GM12878 (cell line): ENCODE measurements around the gene GRIK4.

Experiments used
- BHLHE40 ChIP-seq, 2 experiments: fragments of 450-650 bp in 1 of 2; IDR thresholded peaks; 2 replicates each; pipeline ENCODE4 v1.6.1; 2011 to 2017; ENCODE audit warnings: low read depth in 2 of 2, borderline replicate concordance in 1 of 2, improper control_type of control experiment in 1 of 2, low read length in 1 of 2, mild to moderate bottlenecking in 1 of 2
- CREM ChIP-seq: IDR thresholded peaks from 2 replicates; pipeline ENCODE4 v1.6.1; 2014; ENCODE audit warnings: antibody characterized with exemption, low read depth
- EZH2 ChIP-seq: IDR thresholded peaks from 2 replicates; pipeline ENCODE4 v1.6.1; 2012; ENCODE audit warnings: low read depth, mild to moderate bottlenecking, control low read depth, inconsistent platforms, low read length, borderline replicate concordance; ENCODE audit not compliant: control insufficient read depth
- JUND ChIP-seq: IDR thresholded peaks from 2 replicates; pipeline ENCODE4 v1.6.1; 2012; ENCODE audit warnings: low read depth, mild to moderate bottlenecking, low read length, improper control_type of control experiment, moderate library complexity
- POLR2A ChIP-seq: IDR thresholded peaks from 2 replicates; pipeline ENCODE4 v1.6.1; 2011; ENCODE audit warnings: low read depth, mild to moderate bottlenecking, low read length
- RAD21 ChIP-seq: IDR thresholded peaks from 2 replicates; pipeline ENCODE4 v1.6.1; 2011; ENCODE audit warnings: mild to moderate bottlenecking, low read depth, low read length, moderate library complexity; ENCODE audit not compliant: insufficient read depth
- RFX5 ChIP-seq: IDR thresholded peaks from 2 replicates; pipeline ENCODE4 v1.6.1; 2011; ENCODE audit warnings: low read depth, low read length, improper control_type of control experiment
- ZNF384 ChIP-seq: IDR thresholded peaks from 2 replicates; pipeline ENCODE4 v1.6.1; 2012; ENCODE audit warnings: low read depth, mild to moderate bottlenecking, low read length, improper control_type of control experiment, borderline replicate concordance
- TF ChIP-seq, protein P1 (sequence below): fragments of 450-650 bp; IDR thresholded peaks from 2 replicates; pipeline ENCODE4 v1.6.1; 2017; ENCODE audit warnings: mild to moderate bottlenecking, moderate library complexity
- TF ChIP-seq, protein P2 (sequence below), 3 experiments: IDR thresholded peaks in 2 of 3; conservative IDR thresholded peaks in 1 of 3; 2 replicates each; pipeline ENCODE4 v1.5.1; 2011; ENCODE audit warnings: low read depth in 3 of 3, low read length in 3 of 3, mild to moderate bottlenecking in 3 of 3, control low read depth in 2 of 3, moderate library complexity in 2 of 3, inconsistent platforms in 1 of 3, mixed read lengths in 1 of 3; ENCODE audit not compliant: control insufficient read depth in 2 of 3, insufficient read depth in 1 of 3; ENCODE audit errors: extremely low read depth in 1 of 3
- TF ChIP-seq, protein P3 (sequence below): IDR thresholded peaks from 2 replicates; pipeline ENCODE4 v1.6.1; 2011; ENCODE audit warnings: low read depth, low read length, improper control_type of control experiment, borderline replicate concordance
- TF ChIP-seq, protein P4 (sequence below): IDR thresholded peaks from 2 replicates; pipeline ENCODE4 v1.6.1; 2011; ENCODE audit warnings: mild to moderate bottlenecking, low read depth, low read length, moderate library complexity; ENCODE audit not compliant: insufficient replicate concordance

DNA sequence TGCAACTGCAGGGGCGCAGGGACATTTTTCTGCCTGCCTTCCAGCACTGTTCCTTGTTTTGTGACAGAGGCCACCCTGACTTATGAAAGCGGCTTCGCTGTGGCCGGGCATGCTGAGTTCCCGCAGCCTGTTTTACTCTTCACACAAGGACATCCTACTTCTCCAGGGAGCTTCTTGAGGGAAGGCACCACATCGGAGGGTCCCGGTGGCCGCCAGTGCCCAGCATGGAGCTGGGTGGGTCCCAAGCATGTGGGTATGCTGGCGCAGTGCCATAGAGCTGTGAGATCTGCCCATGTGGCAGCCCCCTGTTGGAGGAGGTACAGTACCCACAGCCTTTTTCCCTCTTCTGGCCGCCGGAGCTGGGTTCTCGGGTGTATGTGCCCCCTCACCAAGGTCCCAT lies 136.1 kb downstream of the GRIK4 start:
- TF ChIP-seq EZH2 (no peak), RAD21 (no peak), BHLHE40 (IDR thresholded peaks at IDR 0.05; ENCODE audit: borderline replicate concordance in 1 of 2, low read depth in 2 of 2, low read length in 1 of 2) (no peak), POLR2A (no peak), ZNF384 (no peak), JUND (no peak), CREM (no peak), RFX5 (no peak)
- TF ChIP-seq, protein P1, sequence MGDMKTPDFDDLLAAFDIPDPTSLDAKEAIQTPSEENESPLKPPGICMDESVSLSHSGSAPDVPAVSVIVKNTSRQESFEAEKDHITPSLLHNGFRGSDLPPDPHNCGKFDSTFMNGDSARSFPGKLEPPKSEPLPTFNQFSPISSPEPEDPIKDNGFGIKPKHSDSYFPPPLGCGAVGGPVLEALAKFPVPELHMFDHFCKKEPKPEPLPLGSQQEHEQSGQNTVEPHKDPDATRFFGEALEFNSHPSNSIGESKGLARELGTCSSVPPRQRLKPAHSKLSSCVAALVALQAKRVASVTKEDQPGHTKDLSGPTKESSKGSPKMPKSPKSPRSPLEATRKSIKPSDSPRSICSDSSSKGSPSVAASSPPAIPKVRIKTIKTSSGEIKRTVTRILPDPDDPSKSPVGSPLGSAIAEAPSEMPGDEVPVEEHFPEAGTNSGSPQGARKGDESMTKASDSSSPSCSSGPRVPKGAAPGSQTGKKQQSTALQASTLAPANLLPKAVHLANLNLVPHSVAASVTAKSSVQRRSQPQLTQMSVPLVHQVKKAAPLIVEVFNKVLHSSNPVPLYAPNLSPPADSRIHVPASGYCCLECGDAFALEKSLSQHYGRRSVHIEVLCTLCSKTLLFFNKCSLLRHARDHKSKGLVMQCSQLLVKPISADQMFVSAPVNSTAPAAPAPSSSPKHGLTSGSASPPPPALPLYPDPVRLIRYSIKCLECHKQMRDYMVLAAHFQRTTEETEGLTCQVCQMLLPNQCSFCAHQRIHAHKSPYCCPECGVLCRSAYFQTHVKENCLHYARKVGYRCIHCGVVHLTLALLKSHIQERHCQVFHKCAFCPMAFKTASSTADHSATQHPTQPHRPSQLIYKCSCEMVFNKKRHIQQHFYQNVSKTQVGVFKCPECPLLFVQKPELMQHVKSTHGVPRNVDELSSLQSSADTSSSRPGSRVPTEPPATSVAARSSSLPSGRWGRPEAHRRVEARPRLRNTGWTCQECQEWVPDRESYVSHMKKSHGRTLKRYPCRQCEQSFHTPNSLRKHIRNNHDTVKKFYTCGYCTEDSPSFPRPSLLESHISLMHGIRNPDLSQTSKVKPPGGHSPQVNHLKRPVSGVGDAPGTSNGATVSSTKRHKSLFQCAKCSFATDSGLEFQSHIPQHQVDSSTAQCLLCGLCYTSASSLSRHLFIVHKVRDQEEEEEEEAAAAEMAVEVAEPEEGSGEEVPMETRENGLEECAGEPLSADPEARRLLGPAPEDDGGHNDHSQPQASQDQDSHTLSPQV, result no peak
- TF ChIP-seq, protein P2, sequence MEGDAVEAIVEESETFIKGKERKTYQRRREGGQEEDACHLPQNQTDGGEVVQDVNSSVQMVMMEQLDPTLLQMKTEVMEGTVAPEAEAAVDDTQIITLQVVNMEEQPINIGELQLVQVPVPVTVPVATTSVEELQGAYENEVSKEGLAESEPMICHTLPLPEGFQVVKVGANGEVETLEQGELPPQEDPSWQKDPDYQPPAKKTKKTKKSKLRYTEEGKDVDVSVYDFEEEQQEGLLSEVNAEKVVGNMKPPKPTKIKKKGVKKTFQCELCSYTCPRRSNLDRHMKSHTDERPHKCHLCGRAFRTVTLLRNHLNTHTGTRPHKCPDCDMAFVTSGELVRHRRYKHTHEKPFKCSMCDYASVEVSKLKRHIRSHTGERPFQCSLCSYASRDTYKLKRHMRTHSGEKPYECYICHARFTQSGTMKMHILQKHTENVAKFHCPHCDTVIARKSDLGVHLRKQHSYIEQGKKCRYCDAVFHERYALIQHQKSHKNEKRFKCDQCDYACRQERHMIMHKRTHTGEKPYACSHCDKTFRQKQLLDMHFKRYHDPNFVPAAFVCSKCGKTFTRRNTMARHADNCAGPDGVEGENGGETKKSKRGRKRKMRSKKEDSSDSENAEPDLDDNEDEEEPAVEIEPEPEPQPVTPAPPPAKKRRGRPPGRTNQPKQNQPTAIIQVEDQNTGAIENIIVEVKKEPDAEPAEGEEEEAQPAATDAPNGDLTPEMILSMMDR (IDR thresholded peaks at IDR 0.05 in 2 of 3, conservative IDR thresholded peaks at IDR 0.05 in 1 of 3; ENCODE audit: control insufficient read depth in 2 of 3, extremely low read depth in 1 of 3, insufficient read depth in 1 of 3, low read depth in 3 of 3, low read length in 3 of 3), result no peak
- TF ChIP-seq, protein P3, sequence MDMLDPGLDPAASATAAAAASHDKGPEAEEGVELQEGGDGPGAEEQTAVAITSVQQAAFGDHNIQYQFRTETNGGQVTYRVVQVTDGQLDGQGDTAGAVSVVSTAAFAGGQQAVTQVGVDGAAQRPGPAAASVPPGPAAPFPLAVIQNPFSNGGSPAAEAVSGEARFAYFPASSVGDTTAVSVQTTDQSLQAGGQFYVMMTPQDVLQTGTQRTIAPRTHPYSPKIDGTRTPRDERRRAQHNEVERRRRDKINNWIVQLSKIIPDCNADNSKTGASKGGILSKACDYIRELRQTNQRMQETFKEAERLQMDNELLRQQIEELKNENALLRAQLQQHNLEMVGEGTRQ, result no peak
- TF ChIP-seq, protein P4, sequence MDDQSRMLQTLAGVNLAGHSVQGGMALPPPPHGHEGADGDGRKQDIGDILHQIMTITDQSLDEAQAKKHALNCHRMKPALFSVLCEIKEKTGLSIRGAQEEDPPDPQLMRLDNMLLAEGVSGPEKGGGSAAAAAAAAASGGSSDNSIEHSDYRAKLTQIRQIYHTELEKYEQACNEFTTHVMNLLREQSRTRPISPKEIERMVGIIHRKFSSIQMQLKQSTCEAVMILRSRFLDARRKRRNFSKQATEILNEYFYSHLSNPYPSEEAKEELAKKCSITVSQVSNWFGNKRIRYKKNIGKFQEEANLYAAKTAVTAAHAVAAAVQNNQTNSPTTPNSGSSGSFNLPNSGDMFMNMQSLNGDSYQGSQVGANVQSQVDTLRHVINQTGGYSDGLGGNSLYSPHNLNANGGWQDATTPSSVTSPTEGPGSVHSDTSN, result no peak
